KG1 (cell line): ENCODE data around the gene DGKH.
"Not testable (repeated sequence)": the region's sequence is repeated elsewhere in the genome, so short reads cannot be mapped to it uniquely, and the experiment has no call there.

Source experiments
- DNase-seq: peaks from one replicate; lab custom pipeline; 2025; lab: John Stamatoyannopoulos, UW

Gene DGKH

GRCh38 chr13:42163338-42163737, 114.9 kb downstream of the DGKH start:
- not testable (repeated sequence) for DNase-seq

DNA sequence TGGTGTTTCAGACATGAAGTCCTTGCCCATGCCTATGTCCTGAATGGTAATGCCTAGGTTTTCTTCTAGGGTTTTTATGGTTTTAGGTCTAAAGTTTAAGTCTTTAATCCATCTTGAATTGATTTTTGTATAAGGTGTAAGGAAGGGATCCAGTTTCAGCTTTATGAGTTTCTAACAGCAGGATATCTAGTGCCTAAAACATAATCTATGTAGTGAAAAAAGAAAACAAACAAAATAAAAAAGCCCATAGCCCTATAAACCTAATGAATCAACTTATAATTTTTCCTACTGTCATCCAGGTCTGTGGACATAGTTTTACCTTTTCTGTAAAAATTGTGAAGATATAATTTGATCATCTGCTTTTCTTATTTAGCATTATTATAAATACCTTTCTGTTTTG, 115.5 kb downstream of the DGKH start:
- DNase-seq: not testable (repeated sequence)

- no peak for DNase-seq
Observed at GRCh38 chr13:42164557-42165125, 116.2 kb downstream of the DGKH start.

- no peak for DNase-seq
Observed at GRCh38 chr13:42168496-42168895, 120.0 kb downstream of the DGKH start.

GRCh38 chr13:42170029-42170428, 121.6 kb downstream of the DGKH start:
- no peak for DNase-seq

DNA sequence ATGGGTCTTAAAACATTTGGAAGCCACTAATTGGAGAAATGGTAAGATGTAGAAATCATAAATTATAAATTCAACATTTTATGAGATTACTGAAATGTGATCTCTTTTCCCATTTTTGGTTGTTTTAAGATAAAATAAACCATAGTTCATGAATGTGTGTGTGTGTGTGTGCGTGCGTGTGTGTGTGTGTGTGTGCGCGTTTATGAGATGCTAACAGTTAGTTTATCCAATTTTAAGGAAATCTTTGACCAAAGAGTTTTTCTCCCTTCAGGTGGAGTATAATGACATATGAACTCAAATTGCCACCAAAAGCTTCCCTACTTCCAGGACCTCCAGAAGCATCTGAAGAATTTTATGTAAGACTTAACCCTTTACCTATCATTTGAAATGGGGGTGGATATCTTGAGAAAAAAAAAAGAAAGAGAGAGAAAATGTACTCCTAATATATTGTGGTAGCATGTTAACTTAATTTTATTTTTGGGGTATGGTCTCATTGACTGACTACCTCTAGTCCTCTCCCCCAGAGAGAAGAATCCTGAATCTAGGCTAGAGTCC, 125.4 kb downstream of the DGKH start:
- no peak for DNase-seq

GRCh38 chr13:42174344-42175162, 126.1 kb downstream of the DGKH start:
- no peak for DNase-seq

DNA sequence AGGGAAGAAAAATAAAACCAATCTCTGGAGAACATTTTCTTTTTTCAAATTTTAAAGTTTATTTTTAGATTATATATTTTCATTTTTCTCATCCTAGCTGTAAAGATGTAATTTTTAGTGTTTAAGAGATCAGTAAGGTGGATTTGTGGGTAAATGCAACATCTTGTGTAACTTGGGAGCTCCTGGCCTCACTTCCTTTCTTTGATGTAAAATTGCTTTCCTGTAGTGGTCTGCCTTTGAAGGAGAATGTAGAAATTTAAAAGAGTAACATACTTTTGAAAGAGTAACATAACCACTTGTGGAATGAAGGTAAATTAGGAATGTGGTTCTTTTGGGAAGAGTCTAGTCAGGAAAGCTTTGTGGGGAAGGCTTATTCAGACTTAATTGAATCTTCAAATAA, 127.8 kb downstream of the DGKH start:
- no peak for DNase-seq

GRCh38 chr13:42177189-42177588, 128.7 kb downstream of the DGKH start:
- no peak for DNase-seq

GRCh38 chr13:42181381-42181953, 133.0 kb downstream of the DGKH start:
- DNase-seq: no peak

DNA sequence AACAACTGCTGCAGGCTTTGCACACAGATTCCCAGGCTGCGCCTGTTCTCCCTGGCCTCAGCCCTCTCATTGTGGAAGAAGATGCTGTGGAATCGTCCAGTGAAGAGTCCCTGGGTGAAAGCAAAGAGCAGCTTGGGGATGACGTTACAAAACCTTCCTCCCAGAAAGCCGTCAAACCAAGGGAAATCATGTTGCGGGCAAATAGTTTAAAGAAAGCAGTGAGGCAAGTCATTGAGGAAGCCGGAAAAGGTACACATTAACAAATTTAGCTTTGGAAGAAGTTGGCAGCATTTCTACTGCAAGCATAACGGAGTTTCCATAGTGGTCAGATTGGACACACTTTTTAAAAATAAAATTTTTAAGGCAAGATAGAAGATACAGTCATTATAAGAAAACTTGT, 140.6 kb downstream of the DGKH start:
- no peak for DNase-seq

GRCh38 chr13:42190529-42190928, 142.1 kb downstream of the DGKH start:
- no peak for DNase-seq

GRCh38 chr13:42211704-42212464, 163.4 kb downstream of the DGKH start:
- DNase-seq: no peak

DNA sequence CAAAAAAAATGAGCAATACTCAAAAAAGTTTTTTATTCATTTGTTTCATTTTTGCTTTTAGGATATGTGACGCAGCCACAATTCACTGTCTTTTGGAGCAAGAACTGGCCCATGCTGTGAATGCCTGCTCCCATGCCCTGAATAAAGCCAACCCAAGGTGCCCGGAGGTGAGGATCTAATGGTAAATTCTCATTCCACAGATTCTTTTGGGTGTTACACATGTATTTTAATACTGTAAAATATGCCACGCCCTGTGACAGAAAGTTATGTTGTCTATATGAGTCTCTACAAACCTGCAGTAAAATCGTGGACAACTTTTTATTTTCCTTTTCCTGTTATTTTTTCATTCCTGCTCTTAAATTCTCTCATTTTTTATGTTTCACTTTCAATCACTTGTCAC, 166.0 kb downstream of the DGKH start:
- no peak for DNase-seq

DNA sequence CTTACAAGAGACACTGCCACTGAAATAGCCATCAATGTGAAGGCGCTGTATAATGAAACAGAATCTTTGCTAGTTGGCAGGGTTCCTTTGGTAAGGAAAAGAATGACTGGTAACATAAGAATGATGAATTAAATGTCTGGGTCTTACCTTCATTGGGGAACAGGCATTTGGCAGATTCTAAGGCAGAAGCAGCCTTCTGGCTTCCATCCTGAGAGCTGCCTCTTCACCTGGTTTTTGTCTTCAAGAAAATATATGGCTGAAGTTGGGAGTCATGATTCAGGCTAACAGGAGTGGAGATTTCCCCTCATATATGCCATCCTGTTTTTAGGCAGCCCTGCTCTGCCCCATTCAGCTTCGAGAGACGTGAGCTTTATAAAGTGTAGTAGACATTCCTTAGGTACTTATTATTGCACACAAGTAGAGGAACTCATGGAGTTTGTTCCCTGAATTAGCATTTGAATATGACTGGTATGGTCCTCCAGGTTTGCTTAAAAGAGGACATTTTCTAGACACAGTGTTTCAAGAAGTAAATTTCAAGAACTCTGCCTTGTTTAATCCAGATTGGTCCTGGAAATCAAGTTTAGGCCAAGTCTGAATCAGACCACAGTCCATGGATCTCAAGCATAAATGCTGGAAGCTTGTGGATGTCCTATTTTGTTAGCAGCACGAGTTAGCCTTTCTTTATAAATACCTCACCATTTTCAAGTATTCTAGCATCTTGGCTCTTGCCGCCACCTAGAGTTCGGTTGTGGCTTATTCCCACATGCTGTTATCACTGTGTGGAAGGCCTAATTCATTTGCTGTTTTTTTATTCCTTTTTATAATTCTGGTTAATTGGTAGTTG, 167.4 kb downstream of the DGKH start:
- no peak for DNase-seq

GRCh38 chr13:42216422-42216735, 167.9 kb downstream of the DGKH start:
- no peak for DNase-seq

- DNase-seq: no peak
Observed at GRCh38 chr13:42218576-42218975, 170.1 kb downstream of the DGKH start.

GRCh38 chr13:42219051-42219450, 170.6 kb downstream of the DGKH start:
- no peak for DNase-seq

DNA sequence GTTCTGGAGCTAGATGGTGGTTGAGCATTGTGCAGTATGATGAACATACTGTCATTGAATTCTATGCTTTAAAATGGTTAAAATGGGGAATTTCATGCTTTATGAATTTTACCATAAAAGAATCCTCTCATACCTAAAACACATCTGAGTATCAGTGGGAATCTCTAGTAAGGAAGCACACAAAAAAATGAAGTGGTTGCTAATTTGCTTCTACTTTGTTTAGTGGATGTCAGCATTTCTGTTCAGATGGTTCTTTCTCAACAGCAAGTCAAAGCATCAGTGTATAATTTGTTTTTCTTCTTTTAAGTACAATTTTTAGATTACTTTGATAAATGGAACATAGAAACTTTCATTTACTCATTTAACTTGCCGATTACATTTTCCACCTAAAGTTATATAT, 171.4 kb downstream of the DGKH start:
- DNase-seq: no peak

GRCh38 chr13:42221121-42221765, 172.8 kb downstream of the DGKH start:
- DNase-seq: no peak

- DNase-seq: no peak
Observed at GRCh38 chr13:42223681-42224080, 175.2 kb downstream of the DGKH start.
